Activated T-helper 17 cell treated with anti-CD3 and anti-CD28 coated beads, Interleukin-2, amount 50 U/mL, for 72 hours (primary cell): Measurements from ENCODE around the gene WWC1. TPM values are rescaled to one million over a fixed set of nuclear protein-coding genes. Genes with fewer than 3 reads are reported as not detected.

Experiments
- ATAC-seq: fragments of 150-1000 bp; cut with Tn5 transposase; replicated peaks from 2 replicates; pipeline ENCODE4 v1.10.0; 2021; ENCODE audit warnings: mild to moderate bottlenecking, moderate library complexity
- H3K27ac Mint-ChIP-seq: one replicate; pipeline ENCODE4 v1.8.0; 2022; ENCODE audit warnings: mixed read lengths
- H3K27me3 Mint-ChIP-seq: one replicate; pipeline ENCODE4 v1.8.0; 2022; ENCODE audit warnings: mixed read lengths
- H3K36me3 Mint-ChIP-seq: one replicate; pipeline ENCODE4 v1.8.0; 2022; ENCODE audit warnings: low read depth, mild to moderate bottlenecking, mixed read lengths
- H3K4me1 Mint-ChIP-seq: one replicate; pipeline ENCODE4 v1.8.0; 2022; ENCODE audit warnings: mixed read lengths
- H3K4me3 Mint-ChIP-seq: one replicate; pipeline ENCODE4 v1.8.0; 2022; ENCODE audit warnings: mild to moderate bottlenecking, mixed read lengths
- H3K9me3 Mint-ChIP-seq: one replicate; pipeline ENCODE4 v1.8.0; 2022; ENCODE audit warnings: mixed read lengths
- total RNA-seq, 2 donors: library from RNA; stranded (reverse); gene quantifications; one replicate each; pipeline ENCODE4 v1.2.3, GENCODE V29; 2022

The WWC1 gene
- total RNA-seq, 2 donors from 2014 or later = 1.3 to 1.9 TPM

GRCh38 chr5:168348084-168348414 lies 56.6 kb downstream of the WWC1 start:
- peaks cover 3% of the 10 kb centered on the region for H3K4me1 Mint-ChIP-seq
- no peak for ATAC-seq
- H3K27me3 Mint-ChIP-seq = no peaks in the 10 kb centered on the region
- H3K9me3 Mint-ChIP-seq = no peaks in the 10 kb centered on the region
- no peak overlapping the region for H3K27ac Mint-ChIP-seq
- H3K4me3 Mint-ChIP-seq = no peak overlapping the region
- no peaks in the 10 kb centered on the region for H3K36me3 Mint-ChIP-seq

- no peaks in the 10 kb centered on the region for H3K4me1 Mint-ChIP-seq
- no peak overlapping the region for H3K27ac Mint-ChIP-seq
- H3K27me3 Mint-ChIP-seq = no peaks in the 10 kb centered on the region
- H3K9me3 Mint-ChIP-seq = no peaks in the 10 kb centered on the region
- no peaks in the 10 kb centered on the region for H3K36me3 Mint-ChIP-seq
- no peak for ATAC-seq
- H3K4me3 Mint-ChIP-seq = no peak overlapping the region
Measured at GRCh38 chr5:168350315-168350714, 58.9 kb downstream of the WWC1 start.

- Mint-ChIP-seq H3K9me3 (no peaks in the 10 kb centered on the region), H3K4me3 (no peak overlapping the region), H3K27ac (no peak overlapping the region), H3K4me1 (peaks cover 7% of the 10 kb centered on the region), H3K36me3 (no peaks in the 10 kb centered on the region), H3K27me3 (no peaks in the 10 kb centered on the region)
- no peak for ATAC-seq
Measured at GRCh38 chr5:168353216-168353957, 61.9 kb downstream of the WWC1 start.

- peaks cover 7% of the 10 kb centered on the region for H3K4me1 Mint-ChIP-seq
- H3K27ac Mint-ChIP-seq = no peak overlapping the region
- no peaks in the 10 kb centered on the region for H3K9me3 Mint-ChIP-seq
- H3K4me3 Mint-ChIP-seq = no peak overlapping the region
- ATAC-seq = no peak
- no peaks in the 10 kb centered on the region for H3K27me3 Mint-ChIP-seq
- no peaks in the 10 kb centered on the region for H3K36me3 Mint-ChIP-seq
Measured at GRCh38 chr5:168354397-168354796, 63.0 kb downstream of the WWC1 start.

GRCh38 chr5:168356171-168356570 lies 64.7 kb downstream of the WWC1 start:
- Mint-ChIP-seq H3K9me3 (no peaks in the 10 kb centered on the region), H3K36me3 (no peaks in the 10 kb centered on the region), H3K27ac (no peak overlapping the region), H3K27me3 (no peaks in the 10 kb centered on the region), H3K4me3 (no peak overlapping the region), H3K4me1 (peaks cover 7% of the 10 kb centered on the region)
- no peak for ATAC-seq

GRCh38 chr5:168356592-168356991 lies 65.1 kb downstream of the WWC1 start:
- ATAC-seq = no peak
- H3K27ac Mint-ChIP-seq = no peak overlapping the region
- H3K4me1 Mint-ChIP-seq = peaks cover 7% of the 10 kb centered on the region
- H3K27me3 Mint-ChIP-seq = no peaks in the 10 kb centered on the region
- H3K4me3 Mint-ChIP-seq = no peak overlapping the region
- H3K36me3 Mint-ChIP-seq = no peaks in the 10 kb centered on the region
- no peaks in the 10 kb centered on the region for H3K9me3 Mint-ChIP-seq

GRCh38 chr5:168357876-168358275 lies 66.4 kb downstream of the WWC1 start:
- no peaks in the 10 kb centered on the region for H3K36me3 Mint-ChIP-seq
- H3K4me1 Mint-ChIP-seq = peaks cover 7% of the 10 kb centered on the region
- no peak for ATAC-seq
- H3K9me3 Mint-ChIP-seq = no peaks in the 10 kb centered on the region
- no peak overlapping the region for H3K4me3 Mint-ChIP-seq
- H3K27me3 Mint-ChIP-seq = no peaks in the 10 kb centered on the region
- H3K27ac Mint-ChIP-seq = no peak overlapping the region

- no peaks in the 10 kb centered on the region for H3K36me3 Mint-ChIP-seq
- H3K4me3 Mint-ChIP-seq = no peak overlapping the region
- H3K9me3 Mint-ChIP-seq = no peaks in the 10 kb centered on the region
- no peaks in the 10 kb centered on the region for H3K27me3 Mint-ChIP-seq
- ATAC-seq = no peak
- H3K4me1 Mint-ChIP-seq = peaks cover 10% of the 10 kb centered on the region
- H3K27ac Mint-ChIP-seq = no peak overlapping the region
Measured at GRCh38 chr5:168359820-168360460, 68.5 kb downstream of the WWC1 start.

GRCh38 chr5:168360521-168361285 lies 69.3 kb downstream of the WWC1 start:
- peaks cover 7% of the 10 kb centered on the region for H3K4me1 Mint-ChIP-seq
- H3K27ac Mint-ChIP-seq = no peak overlapping the region
- no peaks in the 10 kb centered on the region for H3K9me3 Mint-ChIP-seq
- H3K36me3 Mint-ChIP-seq = no peaks in the 10 kb centered on the region
- no peak for ATAC-seq
- no peaks in the 10 kb centered on the region for H3K27me3 Mint-ChIP-seq
- no peak overlapping the region for H3K4me3 Mint-ChIP-seq

- H3K4me3 Mint-ChIP-seq = no peak overlapping the region
- H3K9me3 Mint-ChIP-seq = no peaks in the 10 kb centered on the region
- no peak for ATAC-seq
- H3K27me3 Mint-ChIP-seq = no peaks in the 10 kb centered on the region
- H3K36me3 Mint-ChIP-seq = no peaks in the 10 kb centered on the region
- peaks cover 3% of the 10 kb centered on the region for H3K4me1 Mint-ChIP-seq
- no peak overlapping the region for H3K27ac Mint-ChIP-seq
Measured at GRCh38 chr5:168362097-168362885, 70.8 kb downstream of the WWC1 start.

- Mint-ChIP-seq H3K4me1 (peaks cover 3% of the 10 kb centered on the region), H3K36me3 (no peaks in the 10 kb centered on the region), H3K4me3 (no peak overlapping the region), H3K9me3 (no peaks in the 10 kb centered on the region), H3K27ac (no peak overlapping the region), H3K27me3 (no peaks in the 10 kb centered on the region)
- no peak for ATAC-seq
Measured at GRCh38 chr5:168364151-168364661, 72.8 kb downstream of the WWC1 start.

GRCh38 chr5:168364750-168365550 lies 73.5 kb downstream of the WWC1 start:
- Mint-ChIP-seq H3K36me3 (no peaks in the 10 kb centered on the region), H3K9me3 (no peaks in the 10 kb centered on the region), H3K4me1 (peaks cover 3% of the 10 kb centered on the region), H3K27me3 (no peaks in the 10 kb centered on the region), H3K4me3 (no peak overlapping the region), H3K27ac (no peak overlapping the region)
- ATAC-seq = no peak

GRCh38 chr5:168365581-168366081 lies 74.2 kb downstream of the WWC1 start:
- H3K4me3 Mint-ChIP-seq = no peak overlapping the region
- H3K27ac Mint-ChIP-seq = no peak overlapping the region
- ATAC-seq = no peak

More at GRCh38 chr5:168365581-168366081, 74.2 kb downstream of the WWC1 start:
- Mint-ChIP-seq H3K27me3 (no peaks in the 10 kb centered on the region), H3K36me3 (no peaks in the 10 kb centered on the region), H3K9me3 (no peaks in the 10 kb centered on the region), H3K4me1 (peaks cover 3% of the 10 kb centered on the region)
